ENCODE measurements around the gene TWNK.

DNA sequence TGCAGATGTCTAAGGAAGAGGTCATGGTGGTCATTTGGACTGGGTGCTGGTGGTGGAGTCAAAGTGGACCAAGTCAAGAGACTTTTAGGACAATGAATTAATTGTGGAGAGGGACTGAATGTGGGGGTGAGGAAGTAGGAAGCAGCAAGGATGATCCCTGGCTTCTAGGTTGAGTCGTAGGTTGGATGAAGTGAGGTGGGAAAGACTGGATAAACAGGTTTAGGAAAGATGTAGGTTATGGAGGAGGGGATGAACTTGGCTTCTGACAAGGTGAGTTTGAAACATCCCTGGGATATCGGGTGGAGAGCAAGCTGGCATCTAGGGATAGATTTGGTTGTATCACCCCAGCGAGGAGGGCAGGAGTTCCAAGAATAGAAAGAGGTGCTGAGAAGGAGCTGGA is 10.4 kb upstream of the TWNK start:
- TF ChIP-seq, protein P1, sequence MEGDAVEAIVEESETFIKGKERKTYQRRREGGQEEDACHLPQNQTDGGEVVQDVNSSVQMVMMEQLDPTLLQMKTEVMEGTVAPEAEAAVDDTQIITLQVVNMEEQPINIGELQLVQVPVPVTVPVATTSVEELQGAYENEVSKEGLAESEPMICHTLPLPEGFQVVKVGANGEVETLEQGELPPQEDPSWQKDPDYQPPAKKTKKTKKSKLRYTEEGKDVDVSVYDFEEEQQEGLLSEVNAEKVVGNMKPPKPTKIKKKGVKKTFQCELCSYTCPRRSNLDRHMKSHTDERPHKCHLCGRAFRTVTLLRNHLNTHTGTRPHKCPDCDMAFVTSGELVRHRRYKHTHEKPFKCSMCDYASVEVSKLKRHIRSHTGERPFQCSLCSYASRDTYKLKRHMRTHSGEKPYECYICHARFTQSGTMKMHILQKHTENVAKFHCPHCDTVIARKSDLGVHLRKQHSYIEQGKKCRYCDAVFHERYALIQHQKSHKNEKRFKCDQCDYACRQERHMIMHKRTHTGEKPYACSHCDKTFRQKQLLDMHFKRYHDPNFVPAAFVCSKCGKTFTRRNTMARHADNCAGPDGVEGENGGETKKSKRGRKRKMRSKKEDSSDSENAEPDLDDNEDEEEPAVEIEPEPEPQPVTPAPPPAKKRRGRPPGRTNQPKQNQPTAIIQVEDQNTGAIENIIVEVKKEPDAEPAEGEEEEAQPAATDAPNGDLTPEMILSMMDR (IDR thresholded peaks at IDR 0.05; ENCODE audit: low read length): no peak
- TF ChIP-seq EZH2phosphoT487 (IDR thresholded peaks at IDR 0.05; ENCODE audit: low read length): no peak

Data from MM.1S (cell line).